Measurements from ENCODE around the gene SLC66A2. TPM values are rescaled to one million over a fixed set of nuclear protein-coding genes. Genes with fewer than 3 reads are reported as not detected.
A peak's percentile ranks its signal among the peaks of the same experiment; 100 is the strongest.

SLC66A2 gene
- total and polyA plus RNA-seq, 2 donors (not counting 1 experiment from before 2014, with no cell fraction given) = 44.4 to 45.1 TPM

DNA sequence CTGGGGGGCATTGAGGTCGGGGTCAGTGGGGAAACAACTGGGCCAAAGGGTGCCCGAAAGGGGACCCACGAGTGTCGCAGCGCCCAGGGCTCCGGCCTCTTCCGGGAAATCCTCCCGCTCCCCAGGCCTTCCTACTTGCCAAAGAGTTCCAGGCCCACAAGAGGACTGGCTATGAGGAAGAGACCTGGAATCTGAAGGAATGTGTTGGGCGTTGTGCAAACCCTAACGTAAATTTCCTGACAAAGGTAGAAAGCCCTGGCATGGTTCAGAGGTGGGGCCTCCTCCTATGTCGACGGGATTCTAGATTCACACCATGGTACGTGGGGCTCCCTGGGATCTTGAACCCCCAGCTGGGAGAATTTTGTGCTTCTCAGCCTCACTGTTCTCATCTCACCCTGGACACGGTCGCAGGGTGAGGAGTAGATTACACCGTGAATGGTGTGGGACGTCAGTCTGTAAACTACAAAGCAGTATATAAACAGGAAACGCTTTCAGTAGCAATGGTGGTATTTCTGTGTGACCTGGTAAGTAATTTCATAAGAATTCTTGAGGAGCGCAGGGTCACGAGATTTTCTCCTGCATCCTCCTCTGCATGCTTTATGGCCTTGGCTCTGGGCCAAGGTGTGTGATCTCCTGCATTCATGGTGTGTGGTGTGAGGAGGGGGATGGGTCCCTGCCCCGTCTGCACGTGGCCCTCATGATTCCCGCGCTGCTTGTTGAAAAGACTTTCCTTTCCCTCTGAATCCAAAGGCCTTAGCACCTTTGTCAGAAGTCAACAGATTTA, 13.9 kb upstream of the SLC66A2 start:
- Histone ChIP-seq H3K27ac (ENCODE audit: low read length in 2 of 2) (peak overlapping the region in 1 of 2 donors; percentile 41), H4K20me1 (ENCODE audit: control insufficient read depth, insufficient read depth, low read length, poor library complexity, severe bottlenecking) (peaks cover 10% of the 10 kb centered on the region), H3K9me3 (ENCODE audit: control extremely low read depth in 1 of 3, control insufficient read depth in 2 of 3, insufficient read depth in 1 of 3, low read length in 2 of 3) (peaks cover 0 to 14% (median 0%) of the 10 kb centered on the region in 3 donors), H2AFZ (ENCODE audit: insufficient read depth, low read depth, low read length, poor library complexity, severe bottlenecking) (peak overlapping the region; percentile 75), H3K27me3 (replicated peaks in 1 of 4; ENCODE audit: control extremely low read depth in 1 of 4, control insufficient read depth in 3 of 4, insufficient read depth in 4 of 4, low read length in 3 of 4) (peaks cover 0 to 6% (median 0%) of the 10 kb centered on the region in 4 experiments), H3K9ac (ENCODE audit: low read length) (peak overlapping the region; percentile 68), H3K79me2 (ENCODE audit: control insufficient read depth, insufficient read depth, low read length) (no peaks in the 10 kb centered on the region), H3K36me3 (replicated peaks in 1 of 2; ENCODE audit: control extremely low read depth in 1 of 2, control insufficient read depth in 1 of 2, extremely low read depth in 1 of 2, insufficient read depth in 2 of 2, low read length in 1 of 2) (no peaks in the 10 kb centered on the region), H3K4me3 (ENCODE audit: control extremely low read depth in 1 of 5, extremely low read depth in 1 of 5, insufficient read depth in 1 of 5, low read depth in 2 of 5, low read length in 4 of 5) (peak overlapping the region in 4 of 5 experiments; percentile 37 to 63 (median 56)), H3K4me2 (replicated peaks; ENCODE audit: low read depth, low read length, poor library complexity, severe bottlenecking) (peak overlapping the region; percentile 96), H3K4me1 (ENCODE audit: control insufficient read depth in 2 of 2, insufficient read depth in 2 of 2, low read length in 2 of 2) (peaks cover 23 to 34% of the 10 kb centered on the region in 2 donors)
- Mint-ChIP-seq H3K4me3 (peak overlapping the region; percentile 63), H3K27me3 (no peaks in the 10 kb centered on the region), H3K4me1 (peaks cover 35% of the 10 kb centered on the region), H3K9me3 (ENCODE audit: insufficient read depth) (no peaks in the 10 kb centered on the region), H3K27ac (peak overlapping the region; percentile 77)
- intact Hi-C loops (cut with micrococcal nuclease) = loop anchor here (1.0 kb wide), 1 partner anchor 14 kb away; the partner anchor contains the start of gene SLC66A2
- TF ChIP-seq, protein P1, sequence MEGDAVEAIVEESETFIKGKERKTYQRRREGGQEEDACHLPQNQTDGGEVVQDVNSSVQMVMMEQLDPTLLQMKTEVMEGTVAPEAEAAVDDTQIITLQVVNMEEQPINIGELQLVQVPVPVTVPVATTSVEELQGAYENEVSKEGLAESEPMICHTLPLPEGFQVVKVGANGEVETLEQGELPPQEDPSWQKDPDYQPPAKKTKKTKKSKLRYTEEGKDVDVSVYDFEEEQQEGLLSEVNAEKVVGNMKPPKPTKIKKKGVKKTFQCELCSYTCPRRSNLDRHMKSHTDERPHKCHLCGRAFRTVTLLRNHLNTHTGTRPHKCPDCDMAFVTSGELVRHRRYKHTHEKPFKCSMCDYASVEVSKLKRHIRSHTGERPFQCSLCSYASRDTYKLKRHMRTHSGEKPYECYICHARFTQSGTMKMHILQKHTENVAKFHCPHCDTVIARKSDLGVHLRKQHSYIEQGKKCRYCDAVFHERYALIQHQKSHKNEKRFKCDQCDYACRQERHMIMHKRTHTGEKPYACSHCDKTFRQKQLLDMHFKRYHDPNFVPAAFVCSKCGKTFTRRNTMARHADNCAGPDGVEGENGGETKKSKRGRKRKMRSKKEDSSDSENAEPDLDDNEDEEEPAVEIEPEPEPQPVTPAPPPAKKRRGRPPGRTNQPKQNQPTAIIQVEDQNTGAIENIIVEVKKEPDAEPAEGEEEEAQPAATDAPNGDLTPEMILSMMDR (IDR thresholded peaks at IDR 0.05) = no peak
- TF ChIP-seq EZH2 (IDR thresholded peaks at IDR 0.05; ENCODE audit: borderline replicate concordance, insufficient read depth, low read depth, low read length, poor library complexity, severe bottlenecking) = no peak
- WGBS (ENCODE audit: insufficient coverage) = 18% methylated on average over 11 of the region's 24 CpGs
- ChIA-PET POLR2A (no interaction called here), CTCF (interaction anchor here (0.9 to 1.3 kb wide), 2 partner anchors 13 to 21 kb away, joined by 3 to 5 read pairs; partner anchors contain the start of gene SLC66A2)
- ATAC-seq (ENCODE audit: low read depth) (no peak), DNase-seq (peak; percentile 54)

All from B cell (primary cell).